Activated gamma-delta T cell treated with Interleukin-2 at 50 U/mL for 16 hours (primary cell): ENCODE data around the gene COLQ.
"Not testable (repeated sequence)": the region's sequence is repeated elsewhere in the genome, so short reads cannot be mapped to it uniquely, and the experiment has no call there.

Experiments
- DNase-seq: peaks from one replicate; pipeline ENCODE4 v3.0.0-alpha.2; 2020

The COLQ gene

GRCh38 chr3:15521573-15521965 is at the start of gene COLQ:
TSS of gene COLQ (minus strand) at chr3:15521706. CDS start at chr3:15521625, 81 bp downstream.
- no peak for DNase-seq

GRCh38 chr3:15563190-15563589 is 41.7 kb upstream of the COLQ start:
- DNase-seq = no peak

GRCh38 chr3:15562560-15562959 is 41.1 kb upstream of the COLQ start:
- DNase-seq = no peak

GRCh38 chr3:15558581-15558980 is 37.1 kb upstream of the COLQ start:
- no peak for DNase-seq

- DNase-seq = peak; percentile 48
Observed at GRCh38 chr3:15557511-15557946, 36.0 kb upstream of the COLQ start.

GRCh38 chr3:15556512-15556911 is 35.0 kb upstream of the COLQ start:
- no peak for DNase-seq

- DNase-seq = no peak
Observed at GRCh38 chr3:15553749-15554148, 32.2 kb upstream of the COLQ start.

- DNase-seq = no peak
Observed at GRCh38 chr3:15551902-15552301, 30.4 kb upstream of the COLQ start.

- no peak for DNase-seq
Observed at GRCh38 chr3:15549846-15550245, 28.3 kb upstream of the COLQ start.

- DNase-seq = no peak
Observed at GRCh38 chr3:15542614-15543013, 21.1 kb upstream of the COLQ start.

GRCh38 chr3:15541371-15541770 is 19.9 kb upstream of the COLQ start:
- no peak for DNase-seq

- no peak for DNase-seq
Observed at GRCh38 chr3:15539066-15539465, 17.6 kb upstream of the COLQ start.

GRCh38 chr3:15538345-15538744 is 16.8 kb upstream of the COLQ start:
- no peak for DNase-seq

- DNase-seq = no peak
Observed at GRCh38 chr3:15536856-15537255, 15.3 kb upstream of the COLQ start.

- peak; percentile 32 for DNase-seq
Observed at GRCh38 chr3:15535732-15536131, 14.2 kb upstream of the COLQ start.

- not testable (repeated sequence) for DNase-seq
Observed at GRCh38 chr3:15532614-15533013, 11.1 kb upstream of the COLQ start.

- DNase-seq = no peak
Observed at GRCh38 chr3:15531346-15531745, 9.8 kb upstream of the COLQ start.

GRCh38 chr3:15528854-15529537 is 7.5 kb upstream of the COLQ start:
- DNase-seq = no peak

- no peak for DNase-seq
Observed at GRCh38 chr3:15527031-15527459, 5.5 kb upstream of the COLQ start.

GRCh38 chr3:15525790-15526189 is 4.3 kb upstream of the COLQ start:
- no peak for DNase-seq

GRCh38 chr3:15523660-15524417 is 2.3 kb upstream of the COLQ start:
- no peak for DNase-seq

- no peak for DNase-seq
Observed at GRCh38 chr3:15522016-15522415, 510 bp upstream of the COLQ start.

GRCh38 chr3:15520804-15521572 is 518 bp downstream of the COLQ start:
- DNase-seq = no peak

GRCh38 chr3:15520185-15520584 is 1.3 kb downstream of the COLQ start:
- peak; percentile 10 for DNase-seq
